Trophoblast cell (in vitro differentiated cells and primary cell): ENCODE measurements around the gene KNSTRN.

ENCODE experiments used
- DNase-seq, 2 donors: peaks; one replicate each; pipeline ENCODE4 v3.0.0-alpha.2; 2016
- H2AFZ ChIP-seq: 2 replicates; pipeline ENCODE4 v1.6.1; 2013; ENCODE audit warnings: low read length, moderate library complexity, mild to moderate bottlenecking; ENCODE audit not compliant: insufficient read depth, poor library complexity
- H2AK5ac ChIP-seq: 2 replicates; pipeline ENCODE4 v1.6.1; 2013; ENCODE audit warnings: mild to moderate bottlenecking, low read length
- H2BK120ac ChIP-seq: 2 replicates; pipeline ENCODE4 v1.6.1; 2013; ENCODE audit warnings: low read length, mild to moderate bottlenecking, moderate library complexity; ENCODE audit not compliant: insufficient read depth, poor library complexity
- H2BK12ac ChIP-seq: 2 replicates; pipeline ENCODE4 v1.6.1; 2013; ENCODE audit warnings: mild to moderate bottlenecking, low read length, moderate library complexity
- H2BK5ac ChIP-seq: 2 replicates; pipeline ENCODE4 v1.6.1; 2013; ENCODE audit warnings: low read length, low read depth, moderate library complexity, mild to moderate bottlenecking; ENCODE audit not compliant: poor library complexity
- H3K14ac ChIP-seq: 2 replicates; pipeline ENCODE4 v1.6.1; 2013; ENCODE audit warnings: mild to moderate bottlenecking, low read length
- H3K18ac ChIP-seq: 2 replicates; pipeline ENCODE4 v1.6.1; 2013; ENCODE audit warnings: mild to moderate bottlenecking, low read length
- H3K23ac ChIP-seq: 2 replicates; pipeline ENCODE4 v1.6.1; 2013; ENCODE audit warnings: low read length
- H3K27ac ChIP-seq: 2 replicates; pipeline ENCODE4 v1.5.1; 2013; ENCODE audit warnings: low read depth, mild to moderate bottlenecking, inconsistent platforms, low read length, moderate library complexity
- H3K27me3 ChIP-seq: 2 replicates; pipeline ENCODE4 v1.6.1; 2013; ENCODE audit warnings: inconsistent platforms, mild to moderate bottlenecking, low read length, moderate library complexity; ENCODE audit not compliant: insufficient read depth
- H3K36me3 ChIP-seq, 2 experiments: 1 replicate in 1 of 2; 2 replicates in 1 of 2; pipeline ENCODE4 v1.6.1; 2013; ENCODE audit warnings: low read length in 2 of 2, mild to moderate bottlenecking in 2 of 2, moderate library complexity in 1 of 2; ENCODE audit not compliant: insufficient read depth in 2 of 2, control insufficient read depth in 1 of 2
- H3K4ac ChIP-seq: 2 replicates; pipeline ENCODE4 v1.6.1; 2013; ENCODE audit warnings: low read depth, mild to moderate bottlenecking, low read length, moderate library complexity
- H3K4me1 ChIP-seq, 2 experiments: 1 replicate in 1 of 2; 2 replicates in 1 of 2; pipeline ENCODE4 v1.6.1; 2013; ENCODE audit warnings: low read length in 2 of 2, mild to moderate bottlenecking in 2 of 2, moderate library complexity in 1 of 2; ENCODE audit not compliant: insufficient read depth in 2 of 2, control insufficient read depth in 1 of 2
- H3K4me2 ChIP-seq: 2 replicates; pipeline ENCODE4 v1.6.1; 2013; ENCODE audit warnings: inconsistent platforms, mild to moderate bottlenecking, low read length, moderate library complexity
- H3K4me3 ChIP-seq: 2 replicates; pipeline ENCODE4 v1.5.1; 2013; ENCODE audit warnings: mild to moderate bottlenecking, low read depth, low read length, inconsistent platforms
- H3K79me1 ChIP-seq: one replicate; pipeline ENCODE4 v1.6.1; 2013; ENCODE audit warnings: low read length
- H3K79me2 ChIP-seq: 2 replicates; pipeline ENCODE4 v1.6.1; 2013; ENCODE audit warnings: low read length, mild to moderate bottlenecking; ENCODE audit not compliant: control insufficient read depth, insufficient read depth, poor library complexity
- H3K9ac ChIP-seq: 2 replicates; pipeline ENCODE4 v1.6.1; 2013; ENCODE audit warnings: mild to moderate bottlenecking, low read length
- H3K9me3 ChIP-seq: 2 replicates; pipeline ENCODE4 v1.6.1; 2013; ENCODE audit warnings: low read depth, mild to moderate bottlenecking, control low read depth, inconsistent platforms, low read length; ENCODE audit not compliant: insufficient read depth
- H4K12ac ChIP-seq: 2 replicates; pipeline ENCODE4 v1.6.1; 2013; ENCODE audit warnings: low read depth, mild to moderate bottlenecking, low read length, moderate library complexity
- H4K8ac ChIP-seq: 2 replicates; pipeline ENCODE4 v1.6.1; 2013; ENCODE audit warnings: low read depth, mild to moderate bottlenecking, low read length, moderate library complexity
- H4K91ac ChIP-seq: one replicate; pipeline ENCODE4 v1.6.1; 2013; ENCODE audit warnings: low read depth, mild to moderate bottlenecking, low read length, moderate library complexity
- WGBS: extraction: QIAGEN DNeasy Blood & Tissue Kit; methylation state at CpG from one replicate; pipeline ENCODE4 v1.1.7; 2013; ENCODE audit warnings: missing lambda C conversion rate; ENCODE audit not compliant: insufficient read length, insufficient coverage; ENCODE audit errors: extremely low coverage; 5-methylcytosine and 5-hydroxymethylcytosine counted together

KNSTRN gene

GRCh38 chr15:40441565-40442531, 59.3 kb downstream of the KNSTRN start:
- Histone ChIP-seq H3K9me3 (peaks cover 2% of the 10 kb centered on the region), H3K4me3 (peak overlapping the region; percentile 95), H3K79me2 (peaks cover 13% of the 10 kb centered on the region), H3K27me3 (peaks cover 7% of the 10 kb centered on the region), H3K9ac (peak overlapping the region; percentile 79), H3K27ac (no peak overlapping the region), H2BK12ac (no peak overlapping the region), H2BK5ac (no peak overlapping the region), H2BK120ac (peak overlapping the region; percentile 8), H3K4me1 (peaks cover 9 to 18% of the 10 kb centered on the region in 2 experiments), H2AFZ (peak overlapping the region; percentile 56), H3K36me3 (no peaks in the 10 kb centered on the region), H2AK5ac (peak overlapping the region; percentile 52), H4K8ac (peak overlapping the region; percentile 22), H3K4me2 (peak overlapping the region; percentile 84), H4K12ac (no peak overlapping the region), H4K91ac (peak overlapping the region; percentile 23), H3K79me1 (peaks cover 8% of the 10 kb centered on the region), H3K23ac (no peak overlapping the region), H3K14ac (peak overlapping the region; percentile 61), H3K4ac (peak overlapping the region; percentile 86), H3K18ac (peak overlapping the region; percentile 62)
- no CpG with 5 or more reads among the region's 119 CpGs for WGBS
- DNase-seq, result peak in 1 of 2 donors; percentile 21

GRCh38 chr15:40443255-40443654, 60.7 kb downstream of the KNSTRN start:
- Histone ChIP-seq H3K79me2 (peaks cover 13% of the 10 kb centered on the region), H3K27me3 (no peaks in the 10 kb centered on the region), H3K23ac (no peak overlapping the region), H2AFZ (no peak overlapping the region), H3K79me1 (peaks cover 8% of the 10 kb centered on the region), H4K91ac (no peak overlapping the region), H3K9ac (no peak overlapping the region), H3K36me3 (no peaks in the 10 kb centered on the region), H3K4me3 (no peak overlapping the region), H2BK5ac (no peak overlapping the region), H2AK5ac (no peak overlapping the region), H2BK120ac (no peak overlapping the region), H3K4me1 (peaks cover 6 to 12% of the 10 kb centered on the region in 2 experiments), H3K4ac (peak overlapping the region; percentile 34), H4K8ac (no peak overlapping the region), H3K9me3 (no peaks in the 10 kb centered on the region), H2BK12ac (no peak overlapping the region), H3K14ac (no peak overlapping the region), H3K18ac (no peak overlapping the region), H3K4me2 (no peak overlapping the region), H3K27ac (no peak overlapping the region), H4K12ac (no peak overlapping the region)
- WGBS, result no CpG with 5 or more reads among the region's 4 CpGs
- DNase-seq, result peak in 1 of 2 donors; percentile 29

GRCh38 chr15:40443846-40444245, 61.3 kb downstream of the KNSTRN start:
- H2AFZ ChIP-seq, result no peak overlapping the region
- H3K9me3 ChIP-seq, result no peaks in the 10 kb centered on the region
- H3K36me3 ChIP-seq, result no peaks in the 10 kb centered on the region
- no peak overlapping the region for H3K27ac ChIP-seq
- peak overlapping the region; percentile 34 for H3K4ac ChIP-seq
- H2BK120ac ChIP-seq, result no peak overlapping the region
- no peak overlapping the region for H4K12ac ChIP-seq
- no peak overlapping the region for H3K23ac ChIP-seq
- H2AK5ac ChIP-seq, result no peak overlapping the region
- no peak overlapping the region for H3K18ac ChIP-seq
- no peak overlapping the region for H2BK12ac ChIP-seq
- no peak overlapping the region for H2BK5ac ChIP-seq
- peaks cover 6 to 12% of the 10 kb centered on the region in 2 experiments for H3K4me1 ChIP-seq
- peaks cover 13% of the 10 kb centered on the region for H3K79me2 ChIP-seq
- H3K14ac ChIP-seq, result no peak overlapping the region
- no peak overlapping the region for H3K9ac ChIP-seq
- H4K8ac ChIP-seq, result no peak overlapping the region
- WGBS, result no CpG with 5 or more reads among the region's 3 CpGs
- H4K91ac ChIP-seq, result no peak overlapping the region
- H3K4me2 ChIP-seq, result no peak overlapping the region
- no peak overlapping the region for H3K4me3 ChIP-seq
- H3K27me3 ChIP-seq, result no peaks in the 10 kb centered on the region
- no peak for DNase-seq
- H3K79me1 ChIP-seq, result peaks cover 8% of the 10 kb centered on the region
